Frontal cortex (tissue), 4 donors: ENCODE measurements around the gene FNIP1. TPM values are rescaled to one million over a fixed set of nuclear protein-coding genes. Genes with fewer than 3 reads are reported as not detected.
A peak's percentile ranks its signal among the peaks of the same experiment; 100 is the strongest.
"Not testable (repeated sequence)": the region's sequence is repeated elsewhere in the genome, so short reads cannot be mapped to it uniquely, and the experiment has no call there.

Source experiments
- DNase-seq, 2 donors: peaks; one replicate each; pipeline ENCODE4 v3.0.0; 2012; ENCODE audit warnings: low spot score in 2 of 2
- FAIRE-seq: peaks from 2 replicates; lab custom pipeline; 2012; peaks lifted over from hg19 to GRCh38; lab: Jason Lieb, UNC
- total RNA-seq: library from RNA; depleted of rRNA; stranded (reverse); fragments of >200 nt; gene quantifications from one replicate; pipeline ENCODE4 v1.2.3, GENCODE V29; 2014
- donor health status: control.
- donor health status: control.
- donor health status: control.

FNIP1 gene
- total RNA-seq, 1 donor from 2014 or later, result 54.2 TPM

DNA sequence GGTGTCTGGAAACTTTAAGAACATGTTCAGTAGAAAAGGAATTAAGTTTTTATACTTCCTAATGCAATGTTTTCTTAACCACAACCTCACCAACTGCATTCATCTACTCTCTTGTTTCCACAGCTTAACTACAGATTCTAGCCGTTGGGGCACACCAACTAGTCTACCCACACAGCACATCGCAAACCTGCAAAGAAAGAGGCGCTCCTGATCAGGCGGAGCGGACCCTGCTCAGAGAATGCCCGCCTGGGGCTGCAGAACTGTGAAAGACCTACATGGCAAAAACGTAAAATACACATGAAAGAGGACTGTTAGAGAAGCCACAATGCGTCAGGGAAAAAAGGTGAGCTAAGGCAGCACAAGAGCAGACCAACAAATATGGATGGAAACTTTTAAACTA lies 86.4 kb downstream of the FNIP1 start:
- DNase-seq (no peak), FAIRE-seq (no peak)

GRCh38 chr5:131709043-131709442 lies 87.8 kb downstream of the FNIP1 start:
- no peak for DNase-seq
- no peak for FAIRE-seq

GRCh38 chr5:131706281-131706680 lies 90.5 kb downstream of the FNIP1 start:
- FAIRE-seq, result no peak
- DNase-seq, result no peak

GRCh38 chr5:131694926-131695325 lies 101.9 kb downstream of the FNIP1 start:
- DNase-seq (no peak), FAIRE-seq (no peak)

DNA sequence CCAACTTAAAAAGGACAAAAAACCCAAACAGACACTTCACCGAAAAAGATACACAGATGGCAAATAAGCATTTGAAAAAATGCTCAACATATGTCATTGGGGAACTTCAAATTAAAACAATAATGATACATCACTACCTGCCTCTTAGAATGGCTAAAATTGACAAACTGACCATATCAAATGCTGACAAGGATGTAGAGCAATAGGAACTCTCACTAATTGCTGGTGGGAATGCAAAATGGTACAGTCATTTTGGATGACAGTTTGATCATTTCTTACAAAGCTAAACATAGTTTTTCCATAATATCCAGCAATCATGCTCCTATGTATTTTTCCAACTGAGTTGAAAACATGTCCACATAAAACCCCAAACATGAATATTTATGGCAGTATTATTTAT lies 102.9 kb downstream of the FNIP1 start:
- FAIRE-seq, result no peak
- DNase-seq, result no peak

- FAIRE-seq (no peak), DNase-seq (no peak)
Observed at GRCh38 chr5:131685516-131686171, 111.2 kb downstream of the FNIP1 start.

GRCh38 chr5:131684595-131684994 lies 112.2 kb downstream of the FNIP1 start:
- no peak for DNase-seq

DNA sequence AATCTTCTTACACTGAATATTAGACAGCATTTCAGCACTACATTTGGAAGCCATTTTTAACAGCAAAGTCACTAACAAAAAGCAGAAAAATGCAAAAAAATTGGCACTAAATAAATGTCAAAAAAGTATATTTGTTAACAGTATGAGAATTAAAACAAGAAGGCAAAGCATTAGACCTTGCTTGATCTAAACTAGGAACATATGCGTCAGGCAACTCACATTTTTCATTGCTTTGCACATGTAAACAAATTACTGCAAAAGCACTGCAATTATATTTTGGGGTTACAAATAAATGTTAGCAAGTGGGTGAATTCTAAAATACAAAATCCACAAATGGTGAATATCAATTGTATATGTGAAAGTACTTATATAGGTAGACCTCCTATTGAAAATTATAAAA lies 112.8 kb downstream of the FNIP1 start:
- DNase-seq (no peak), FAIRE-seq (no peak)

More at GRCh38 chr5:131684595-131684994, 112.2 kb downstream of the FNIP1 start:
- FAIRE-seq, result no peak

GRCh38 chr5:131682826-131683225 lies 114.0 kb downstream of the FNIP1 start:
- FAIRE-seq (no peak), DNase-seq (no peak)

DNA sequence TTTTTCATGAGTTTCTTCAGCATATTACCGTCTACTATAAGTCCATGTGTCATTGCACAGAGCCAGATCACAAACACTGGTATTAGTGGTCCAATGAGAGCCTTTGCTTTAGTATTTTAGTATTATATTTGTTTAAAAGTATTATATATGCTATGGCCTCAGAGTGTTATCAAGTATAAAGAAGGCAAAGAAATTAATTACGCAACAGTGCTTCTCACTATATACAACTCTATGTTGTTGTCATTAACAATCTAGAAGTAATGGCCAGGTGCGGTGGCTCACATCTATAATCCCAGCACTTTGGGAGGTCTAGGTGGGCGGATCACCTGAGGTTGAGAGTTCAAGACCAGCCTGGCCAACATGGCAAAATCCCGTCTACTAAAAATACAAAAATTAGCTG lies 114.6 kb downstream of the FNIP1 start:
- DNase-seq (no peak), FAIRE-seq (no peak)

GRCh38 chr5:131679911-131680310 lies 116.9 kb downstream of the FNIP1 start:
- FAIRE-seq (no peak), DNase-seq (no peak)

DNA sequence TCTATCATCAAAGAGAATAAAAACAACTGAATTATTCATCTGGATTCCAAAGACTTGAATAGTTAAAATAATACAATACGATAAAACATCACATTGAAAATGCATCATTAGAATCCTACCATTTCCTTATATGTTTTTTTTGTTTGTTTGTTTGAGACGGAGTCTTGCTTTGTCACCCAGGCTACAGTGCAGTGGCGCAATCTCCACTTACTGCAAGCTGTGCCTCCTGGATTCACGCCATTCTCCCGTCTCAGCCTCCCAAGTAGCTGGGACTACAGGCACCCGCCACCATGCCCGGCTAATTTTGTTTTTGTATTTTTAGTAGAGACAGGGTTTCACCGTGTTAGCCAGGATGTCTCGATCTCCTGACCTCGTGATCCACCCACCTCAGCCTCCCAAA lies 118.5 kb downstream of the FNIP1 start:
- not testable (repeated sequence) for FAIRE-seq, DNase-seq

GRCh38 chr5:131677115-131677514 lies 119.7 kb downstream of the FNIP1 start:
- FAIRE-seq (no peak), DNase-seq (no peak)

DNA sequence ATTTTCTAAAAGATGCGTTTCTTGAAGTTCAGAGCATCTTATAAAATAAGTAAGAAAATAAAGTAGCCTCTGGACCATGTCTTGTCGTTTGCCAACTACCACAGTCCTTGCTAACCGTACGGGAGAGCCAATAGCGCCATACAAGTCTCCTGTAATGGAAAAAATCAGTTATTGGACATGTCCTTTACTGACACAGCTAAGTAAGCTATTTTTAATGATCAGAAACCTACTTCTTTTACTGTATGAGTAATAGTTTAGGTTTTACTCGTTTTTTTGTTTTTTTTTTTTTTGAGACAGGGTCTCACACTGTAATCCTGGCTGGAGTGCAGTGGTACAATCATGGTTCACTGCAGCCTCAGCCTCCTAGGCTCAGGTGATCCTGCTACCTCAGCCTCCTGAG lies 124.0 kb downstream of the FNIP1 start:
- DNase-seq (no peak), FAIRE-seq (no peak)

GRCh38 chr5:131671994-131672655 lies 124.7 kb downstream of the FNIP1 start:
- FAIRE-seq (peak; percentile 40), DNase-seq (peak; percentile 8 to 17)

DNA sequence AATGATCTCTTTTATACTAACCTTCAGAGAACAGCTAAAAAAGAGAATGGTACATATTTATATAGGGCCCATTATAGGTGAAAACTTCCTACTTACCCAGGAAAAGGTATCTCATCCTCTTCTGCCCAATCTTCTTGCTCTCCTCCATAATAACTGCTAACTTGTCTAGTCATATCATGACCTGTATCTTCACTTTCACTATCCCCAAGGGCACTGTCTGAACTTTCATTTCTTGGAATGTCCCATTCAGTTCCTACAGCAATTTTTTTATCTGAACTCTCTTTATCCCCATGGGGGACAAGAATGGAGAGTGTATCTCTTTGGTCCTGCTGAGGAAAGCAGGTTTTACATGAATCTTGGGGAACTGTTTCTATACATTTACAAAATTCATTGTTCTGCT lies 125.4 kb downstream of the FNIP1 start:
- no peak for DNase-seq
- FAIRE-seq, result no peak

DNA sequence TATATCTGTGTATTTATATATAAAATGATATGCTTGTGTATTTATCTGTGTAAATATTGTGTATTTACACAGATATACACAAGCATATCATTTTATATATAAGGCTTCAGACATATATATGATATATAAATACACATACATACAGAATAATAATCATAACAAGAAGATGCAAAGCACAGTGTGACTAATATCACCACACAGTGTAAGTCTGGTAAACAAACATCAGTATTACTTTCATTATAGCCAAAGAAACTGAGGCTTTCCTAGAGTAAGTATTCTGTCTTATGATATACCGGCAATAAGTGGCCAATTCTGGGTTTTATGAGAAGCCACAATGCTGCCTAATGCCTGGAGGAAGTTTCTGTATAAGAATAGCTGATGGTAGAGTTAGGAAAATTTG lies 131.9 kb downstream of the FNIP1 start:
- no peak for FAIRE-seq
- no peak for DNase-seq

DNA sequence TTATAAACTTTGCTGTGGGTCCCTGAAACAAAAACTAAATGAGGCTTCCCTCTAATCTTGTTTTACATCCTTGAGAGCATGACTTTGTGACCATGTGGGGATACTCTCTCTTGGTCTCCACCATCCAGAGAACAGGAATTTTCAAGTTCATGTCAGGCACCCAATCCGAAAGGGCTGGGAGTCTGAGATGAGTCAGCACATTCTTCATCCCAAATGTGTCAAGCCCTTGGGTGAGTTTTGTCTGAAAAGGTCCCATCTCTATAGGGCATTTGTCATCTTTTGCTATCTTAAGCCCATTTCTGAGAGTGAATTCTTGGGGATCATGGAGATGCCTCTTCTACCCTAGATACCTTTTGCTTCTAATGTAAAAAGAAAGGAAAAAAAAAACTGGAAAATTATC lies 134.9 kb downstream of the FNIP1 start:
- DNase-seq, result no peak
- FAIRE-seq, result no peak

- no peak for DNase-seq
- no peak for FAIRE-seq
Observed at GRCh38 chr5:131659841-131660240, 137.0 kb downstream of the FNIP1 start.

DNA sequence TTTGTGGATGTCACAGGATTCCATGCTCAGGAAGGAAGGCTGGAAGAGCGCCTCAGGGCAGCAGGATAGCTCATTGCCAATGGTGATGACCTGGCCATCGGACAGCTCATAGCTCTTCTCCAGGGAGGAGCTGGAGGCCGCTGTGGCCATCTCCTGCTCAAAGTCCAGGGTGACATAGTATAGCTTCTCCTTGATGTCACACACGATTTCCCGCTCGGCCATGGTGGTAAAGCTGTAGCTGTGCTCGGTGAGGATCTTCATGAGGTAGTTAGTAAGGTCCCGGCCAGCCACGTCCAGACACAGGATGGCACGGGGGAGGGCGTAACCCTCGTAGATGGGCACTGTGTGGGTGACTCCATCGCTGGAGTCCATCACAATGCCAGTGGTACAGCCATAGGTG lies 137.5 kb downstream of the FNIP1 start:
- DNase-seq (no peak), FAIRE-seq (no peak)

- DNase-seq, result no peak
- no peak for FAIRE-seq
Observed at GRCh38 chr5:131654776-131655175, 142.0 kb downstream of the FNIP1 start.

GRCh38 chr5:131654309-131654708 lies 142.5 kb downstream of the FNIP1 start:
- no peak for DNase-seq
- no peak for FAIRE-seq
